ENCODE measurements around the gene ARHGAP1. TPM values are rescaled to one million over a fixed set of nuclear protein-coding genes. Genes with fewer than 3 reads are reported as not detected.
"Not testable (repeated sequence)": the region's sequence is repeated elsewhere in the genome, so short reads cannot be mapped to it uniquely, and the experiment has no call there.

ARHGAP1 gene
- total RNA-seq, 1 donor from 2014 or later, result 13.5 TPM

DNA sequence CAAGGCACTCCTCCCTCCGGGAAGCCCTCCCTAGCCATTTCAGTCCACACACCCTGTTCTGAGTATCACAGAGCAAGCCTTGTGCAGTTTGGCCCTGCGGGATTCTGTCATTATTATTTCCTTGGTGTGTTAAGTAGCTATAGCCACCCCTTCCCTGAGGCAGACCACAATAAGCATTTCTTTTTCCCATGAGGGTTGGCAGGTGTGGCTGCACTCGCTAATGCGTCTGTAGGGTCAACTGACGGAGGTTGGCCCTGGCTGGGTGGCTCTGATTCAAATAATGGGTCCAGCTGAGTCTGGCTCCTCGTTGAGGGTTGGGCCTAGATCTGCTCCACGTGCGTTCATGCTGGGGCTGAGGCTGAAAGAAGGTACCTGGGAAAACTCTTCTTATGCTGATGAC is 23.7 kb upstream of the ARHGAP1 start:
- no peak for FAIRE-seq
- DNase-seq (ENCODE audit: low spot score in 2 of 2), result no peak

- FAIRE-seq (no peak), DNase-seq (ENCODE audit: low spot score in 2 of 2) (no peak)
Observed at GRCh38 chr11:46723359-46723680, 22.9 kb upstream of the ARHGAP1 start.

- no peak for FAIRE-seq
Observed at GRCh38 chr11:46722566-46723358, 22.3 kb upstream of the ARHGAP1 start.

DNA sequence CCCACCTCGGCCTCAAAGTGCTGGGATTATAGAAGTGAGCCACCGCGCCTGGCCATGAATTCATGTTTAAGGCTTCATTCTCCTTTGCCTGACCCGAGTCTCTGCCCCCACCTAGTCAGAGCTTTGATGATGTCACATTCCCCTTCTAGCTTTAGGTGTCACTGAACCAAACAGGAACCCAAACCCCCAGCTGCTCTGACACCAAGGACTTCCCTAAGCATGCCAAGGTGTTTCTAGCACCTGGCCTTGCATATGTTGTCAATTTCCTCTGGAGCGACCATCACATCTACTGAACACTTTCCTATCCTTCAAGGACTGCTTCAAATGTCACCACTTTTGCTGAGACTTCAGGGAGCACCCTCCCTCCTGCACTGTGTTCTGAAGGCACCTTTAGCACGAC is 20.9 kb upstream of the ARHGAP1 start:
- DNase-seq (ENCODE audit: low spot score in 2 of 2) (no peak), FAIRE-seq (no peak)

More at GRCh38 chr11:46722566-46723358, 22.3 kb upstream of the ARHGAP1 start:
- no peak for DNase-seq (ENCODE audit: low spot score in 2 of 2)

DNA sequence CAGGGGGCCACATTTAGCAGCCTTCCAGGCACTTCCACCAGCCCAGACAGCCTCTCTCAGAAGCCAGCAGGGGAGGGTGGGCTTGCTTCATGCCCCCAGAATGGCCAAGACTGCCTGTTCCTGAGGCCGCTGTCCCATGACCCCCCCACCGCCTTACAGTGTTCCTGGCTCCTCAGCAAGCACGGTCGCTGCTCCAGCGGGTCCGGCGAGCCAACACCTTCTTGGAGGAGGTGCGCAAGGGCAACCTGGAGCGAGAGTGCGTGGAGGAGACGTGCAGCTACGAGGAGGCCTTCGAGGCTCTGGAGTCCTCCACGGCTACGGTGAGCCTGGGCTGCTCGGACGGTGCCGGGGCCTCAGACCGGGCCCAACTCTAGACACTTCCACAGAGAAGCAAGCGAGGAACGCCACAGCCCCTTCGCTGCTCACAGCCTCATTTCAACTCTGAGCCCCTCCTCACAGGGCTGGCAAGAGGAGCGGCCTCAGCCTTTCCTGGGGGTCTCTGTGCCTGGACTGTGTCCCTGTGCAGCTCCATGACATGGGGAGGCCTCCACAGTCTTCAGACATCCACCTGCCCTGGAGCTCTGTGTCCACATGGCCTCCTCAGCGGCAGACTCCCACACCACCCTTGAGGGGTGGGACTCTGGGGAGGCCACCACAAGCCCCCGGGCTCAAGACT is 19.3 kb upstream of the ARHGAP1 start:
- no peak for FAIRE-seq
- DNase-seq (ENCODE audit: low spot score in 2 of 2), result no peak

DNA sequence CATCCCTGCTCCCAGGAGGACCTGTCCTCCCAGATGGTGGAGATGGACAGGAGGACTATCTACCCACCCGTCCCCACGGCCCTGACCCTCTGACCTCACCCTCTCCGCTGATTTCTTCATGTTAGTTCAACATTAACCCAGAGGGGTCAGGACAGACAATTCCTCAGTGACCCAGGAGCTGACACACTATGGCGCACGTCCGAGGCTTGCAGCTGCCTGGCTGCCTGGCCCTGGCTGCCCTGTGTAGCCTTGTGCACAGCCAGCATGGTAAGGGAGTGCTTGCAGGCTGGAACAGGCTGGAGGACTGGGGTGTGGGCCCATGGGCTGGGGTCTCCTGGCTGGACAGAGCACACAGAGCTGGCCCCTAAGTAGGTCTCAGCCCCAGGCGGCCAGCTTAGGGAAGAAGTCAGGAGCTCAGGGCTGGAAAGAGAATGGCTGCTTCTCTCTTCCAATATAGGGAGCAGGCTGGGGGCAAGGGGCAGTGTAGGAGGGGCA is 18.7 kb upstream of the ARHGAP1 start, which contains the start of gene F2:
TSS of gene F2 (plus strand) at position 166 of the 495 bp plus-strand sequence. CDS start at position 189, 23 bp downstream.
- no peak for FAIRE-seq
- no peak for DNase-seq (ENCODE audit: low spot score in 2 of 2)

DNA sequence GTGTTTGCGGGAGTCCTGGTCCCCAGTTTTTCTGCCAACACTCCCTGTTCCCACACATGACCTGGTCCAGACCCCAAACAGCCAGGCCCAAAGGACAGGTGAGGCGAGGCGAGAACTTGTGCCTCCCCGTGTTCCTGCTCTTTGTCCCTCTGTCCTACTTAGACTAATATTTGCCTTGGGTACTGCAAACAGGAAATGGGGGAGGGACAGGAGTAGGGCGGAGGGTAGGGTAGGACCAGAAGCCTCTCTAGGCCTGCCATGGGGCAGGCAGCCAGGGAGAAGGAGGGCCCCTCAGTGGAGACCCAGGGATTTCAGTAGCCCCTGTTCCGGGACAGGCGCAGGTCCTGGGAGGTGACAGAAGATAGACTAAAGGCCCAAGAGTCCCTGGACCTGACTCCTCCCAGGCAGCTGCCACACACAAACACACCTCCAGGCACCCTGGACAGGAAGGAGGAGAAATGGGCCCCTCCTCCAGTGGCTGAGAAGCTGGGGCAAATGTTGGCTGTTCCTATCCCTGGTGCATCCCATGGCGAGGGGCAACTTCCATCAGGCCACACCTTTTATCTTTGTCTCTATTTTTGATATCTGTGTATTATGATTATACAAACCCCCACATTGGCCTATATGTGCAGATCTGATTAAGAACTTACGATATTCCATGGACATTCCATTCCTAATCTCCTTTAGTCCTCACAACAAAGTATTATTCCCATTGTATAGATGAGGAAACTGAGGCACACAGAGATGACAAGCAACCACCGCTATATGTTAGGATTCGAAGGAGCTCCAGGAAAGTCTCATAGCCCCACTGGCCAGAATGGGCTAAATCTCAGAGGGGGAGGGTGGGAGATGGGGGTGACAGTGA is 18.0 kb upstream of the ARHGAP1 start:
- FAIRE-seq (no peak), DNase-seq (ENCODE audit: low spot score in 2 of 2) (no peak)

GRCh38 chr11:46717825-46718154 is 17.4 kb upstream of the ARHGAP1 start:
- not testable (repeated sequence) for FAIRE-seq

GRCh38 chr11:46712874-46713576 is 12.6 kb upstream of the ARHGAP1 start:
- FAIRE-seq, result no peak

More at GRCh38 chr11:46717825-46718154, 17.4 kb upstream of the ARHGAP1 start:
- not testable (repeated sequence) for DNase-seq (ENCODE audit: low spot score in 2 of 2)

GRCh38 chr11:46711303-46711702 is 10.9 kb upstream of the ARHGAP1 start:
- FAIRE-seq (no peak), DNase-seq (ENCODE audit: low spot score in 2 of 2) (no peak)

More at GRCh38 chr11:46712874-46713576, 12.6 kb upstream of the ARHGAP1 start:
- no peak for DNase-seq (ENCODE audit: low spot score in 2 of 2)

- no peak for FAIRE-seq
- DNase-seq (ENCODE audit: low spot score in 2 of 2), result peak in 1 of 2 donors; percentile 43
Observed at GRCh38 chr11:46710821-46711269, 10.4 kb upstream of the ARHGAP1 start.

GRCh38 chr11:46709351-46709750 is 8.9 kb upstream of the ARHGAP1 start:
- not testable (repeated sequence) for DNase-seq (ENCODE audit: low spot score in 2 of 2); FAIRE-seq

- DNase-seq (ENCODE audit: low spot score in 2 of 2), result no peak
- FAIRE-seq, result no peak
Observed at GRCh38 chr11:46706886-46707285, 6.5 kb upstream of the ARHGAP1 start.

DNA sequence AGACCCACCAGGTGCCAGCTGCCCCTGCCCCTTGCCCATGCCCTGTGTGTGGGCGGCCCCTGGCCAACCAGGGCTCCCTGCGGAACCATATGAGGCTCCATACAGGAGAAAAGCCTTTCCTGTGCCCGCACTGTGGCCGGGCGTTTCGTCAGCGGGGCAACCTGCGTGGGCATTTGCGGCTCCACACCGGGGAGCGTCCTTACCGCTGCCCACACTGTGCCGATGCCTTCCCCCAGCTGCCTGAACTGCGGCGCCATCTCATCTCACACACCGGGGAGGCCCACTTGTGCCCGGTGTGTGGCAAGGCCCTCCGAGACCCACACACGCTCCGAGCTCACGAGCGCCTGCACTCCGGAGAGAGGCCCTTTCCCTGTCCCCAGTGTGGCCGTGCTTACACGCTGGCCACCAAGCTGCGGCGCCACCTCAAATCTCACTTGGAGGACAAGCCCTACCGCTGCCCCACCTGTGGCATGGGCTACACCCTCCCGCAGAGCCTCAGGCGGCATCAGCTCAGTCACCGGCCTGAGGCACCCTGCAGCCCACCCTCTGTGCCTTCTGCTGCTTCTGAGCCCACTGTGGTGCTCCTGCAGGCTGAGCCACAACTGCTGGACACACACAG is 4.8 kb upstream of the ARHGAP1 start:
- DNase-seq (ENCODE audit: low spot score in 2 of 2) (no peak), FAIRE-seq (no peak)

DNA sequence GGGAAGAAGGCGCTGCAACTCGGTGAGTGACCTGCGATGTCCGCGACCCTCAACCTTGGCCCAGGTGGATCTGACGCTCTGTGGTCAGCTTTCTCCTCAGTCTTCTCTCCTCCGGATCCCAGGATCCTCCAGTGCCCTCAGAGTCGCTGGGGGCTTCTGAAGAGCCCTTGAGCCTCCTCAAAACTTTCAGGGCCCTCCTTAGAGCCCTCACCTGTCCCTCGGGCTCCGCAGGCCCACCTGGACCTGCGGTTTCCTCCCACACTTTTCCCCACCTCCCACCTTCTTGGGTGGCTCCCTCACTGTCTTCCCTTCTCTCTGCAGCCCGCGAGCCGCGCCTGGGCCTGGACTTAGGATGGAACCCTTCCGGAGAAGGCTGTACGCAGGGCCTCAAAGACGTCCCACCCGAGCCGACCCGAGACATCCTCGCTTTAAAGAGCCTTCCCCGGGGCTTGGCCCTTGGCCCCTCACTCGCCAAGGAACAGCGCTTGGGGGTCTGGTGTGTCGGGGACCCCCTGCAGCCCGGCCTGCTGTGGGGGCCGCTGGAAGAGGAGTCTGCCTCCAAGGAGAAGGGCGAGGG is 747 bp upstream of the ARHGAP1 start:
- FAIRE-seq (no peak), DNase-seq (ENCODE audit: low spot score in 2 of 2) (no peak)

DNA sequence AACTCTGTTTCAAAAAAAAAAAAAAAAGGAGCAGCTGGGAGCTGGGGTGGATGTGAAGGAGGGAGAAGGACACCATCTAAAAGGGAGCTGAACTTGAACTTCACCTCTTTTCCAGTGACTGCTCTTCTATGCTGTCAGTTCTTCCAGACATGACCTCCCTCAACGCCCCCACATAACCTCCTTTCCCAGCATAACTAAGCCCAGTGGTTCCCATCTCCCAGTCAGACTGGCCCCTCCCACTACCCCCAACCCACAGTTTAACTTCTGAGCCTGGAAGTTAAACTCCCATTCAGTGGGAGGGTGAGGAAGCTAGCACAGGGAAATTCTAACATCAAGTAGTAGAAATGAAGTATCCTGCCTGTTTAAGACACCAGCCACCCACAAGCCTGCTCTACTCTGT is 1.8 kb downstream of the ARHGAP1 start:
- no peak for DNase-seq (ENCODE audit: low spot score in 2 of 2)
- no peak for FAIRE-seq

GRCh38 chr11:46697723-46698122 is 2.7 kb downstream of the ARHGAP1 start:
- FAIRE-seq (no peak), DNase-seq (ENCODE audit: low spot score in 2 of 2) (no peak)

- DNase-seq (ENCODE audit: low spot score in 2 of 2) (no peak), FAIRE-seq (no peak)
Observed at GRCh38 chr11:46697303-46697702, 3.1 kb downstream of the ARHGAP1 start.

- peak; percentile 66 for DNase-seq (ENCODE audit: low spot score in 2 of 2)
- FAIRE-seq, result peak; percentile 42
Observed at GRCh38 chr11:46696212-46696558, 4.2 kb downstream of the ARHGAP1 start.
